Upper lobe of left lung (tissue), 4 donors: ENCODE data around the gene KIF6.

Source experiments
- POLR2AphosphoS5 ChIP-seq, 2 donors: sonication (generic); formaldehyde crosslinking; IDR thresholded peaks; one replicate each; pipeline ENCODE4 v1.5.1; 2017; ENCODE audit warnings: antibody characterized with exemption in 2 of 2
- TF ChIP-seq, protein P1 (sequence below), 6 experiments: fragments of 450-650 bp in 4 of 6; fragments of 200-600 bp in 2 of 6; sonication (generic) in 2 of 6; IDR thresholded peaks; one replicate each; pipeline ENCODE4 v1.5.1; 2016 to 2019; ENCODE audit warnings: antibody characterized with exemption in 6 of 6

- TF ChIP-seq, protein P1, sequence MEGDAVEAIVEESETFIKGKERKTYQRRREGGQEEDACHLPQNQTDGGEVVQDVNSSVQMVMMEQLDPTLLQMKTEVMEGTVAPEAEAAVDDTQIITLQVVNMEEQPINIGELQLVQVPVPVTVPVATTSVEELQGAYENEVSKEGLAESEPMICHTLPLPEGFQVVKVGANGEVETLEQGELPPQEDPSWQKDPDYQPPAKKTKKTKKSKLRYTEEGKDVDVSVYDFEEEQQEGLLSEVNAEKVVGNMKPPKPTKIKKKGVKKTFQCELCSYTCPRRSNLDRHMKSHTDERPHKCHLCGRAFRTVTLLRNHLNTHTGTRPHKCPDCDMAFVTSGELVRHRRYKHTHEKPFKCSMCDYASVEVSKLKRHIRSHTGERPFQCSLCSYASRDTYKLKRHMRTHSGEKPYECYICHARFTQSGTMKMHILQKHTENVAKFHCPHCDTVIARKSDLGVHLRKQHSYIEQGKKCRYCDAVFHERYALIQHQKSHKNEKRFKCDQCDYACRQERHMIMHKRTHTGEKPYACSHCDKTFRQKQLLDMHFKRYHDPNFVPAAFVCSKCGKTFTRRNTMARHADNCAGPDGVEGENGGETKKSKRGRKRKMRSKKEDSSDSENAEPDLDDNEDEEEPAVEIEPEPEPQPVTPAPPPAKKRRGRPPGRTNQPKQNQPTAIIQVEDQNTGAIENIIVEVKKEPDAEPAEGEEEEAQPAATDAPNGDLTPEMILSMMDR (IDR thresholded peaks at IDR 0.05), result no peak
- TF ChIP-seq POLR2AphosphoS5 (IDR thresholded peaks at IDR 0.05), result no peak
These were observed 359.7 kb downstream of the KIF6 start for GRCh38 chr6:39365281-39366074.
